WTC11 (cell line): ENCODE measurements around the gene ESYT3.

ENCODE experiments used
- CREB1 ChIP-seq: sonication (generic); formaldehyde crosslinking; IDR thresholded peaks from 2 replicates; pipeline ENCODE4 v1.8.0; 2023; ENCODE audit warnings: mild to moderate bottlenecking, missing genetic modification reagents
- ELF4 ChIP-seq: sonication (generic); formaldehyde crosslinking; IDR thresholded peaks from 2 replicates; pipeline ENCODE4 v1.8.1; 2022; ENCODE audit warnings: low read depth, mild to moderate bottlenecking, moderate library complexity, missing genetic modification reagents
- JUN ChIP-seq: sonication (generic); formaldehyde crosslinking; IDR thresholded peaks from 2 replicates; pipeline ENCODE4 v1.8.0; 2023; ENCODE audit warnings: mild to moderate bottlenecking, missing genetic modification reagents
- NR3C1 ChIP-seq: sonication (generic); formaldehyde crosslinking; conservative IDR thresholded peaks from 2 replicates; pipeline ENCODE4 v1.8.1; 2023; ENCODE audit warnings: low read depth, mild to moderate bottlenecking, missing genetic modification reagents
- RELA ChIP-seq: sonication (generic); formaldehyde crosslinking; IDR thresholded peaks from 2 replicates; pipeline ENCODE4 v1.8.1; 2022; ENCODE audit warnings: missing genetic modification reagents, mild to moderate bottlenecking, borderline replicate concordance
- SMAD3 ChIP-seq: sonication (generic); formaldehyde crosslinking; IDR thresholded peaks from 2 replicates; pipeline ENCODE4 v1.8.0; 2022; ENCODE audit warnings: missing genetic modification reagents, mild to moderate bottlenecking, borderline replicate concordance
- TEAD1 ChIP-seq: sonication (generic); formaldehyde crosslinking; IDR thresholded peaks from 2 replicates; pipeline ENCODE4 v1.8.0; 2022; ENCODE audit warnings: mild to moderate bottlenecking, missing genetic modification reagents
- TEAD4 ChIP-seq: sonication (generic); formaldehyde crosslinking; IDR thresholded peaks from 2 replicates; pipeline ENCODE4 v1.8.0; 2022; ENCODE audit warnings: mild to moderate bottlenecking, missing genetic modification reagents
- ZNF121 ChIP-seq: sonication (generic); formaldehyde crosslinking; IDR thresholded peaks from 2 replicates; pipeline ENCODE4 v1.8.0; 2023; ENCODE audit warnings: missing genetic modification reagents
- TF ChIP-seq, protein P1 (sequence below): fragments of 200-600 bp; IDR thresholded peaks from 2 replicates; pipeline ENCODE4 v1.8.0; 2022; ENCODE audit warnings: antibody characterized with exemption
- TF ChIP-seq, protein P2 (sequence below): sonication (generic); formaldehyde crosslinking; conservative IDR thresholded peaks from 2 replicates; pipeline ENCODE4 v1.8.1; 2022; ENCODE audit warnings: mild to moderate bottlenecking, missing genetic modification reagents

DNA sequence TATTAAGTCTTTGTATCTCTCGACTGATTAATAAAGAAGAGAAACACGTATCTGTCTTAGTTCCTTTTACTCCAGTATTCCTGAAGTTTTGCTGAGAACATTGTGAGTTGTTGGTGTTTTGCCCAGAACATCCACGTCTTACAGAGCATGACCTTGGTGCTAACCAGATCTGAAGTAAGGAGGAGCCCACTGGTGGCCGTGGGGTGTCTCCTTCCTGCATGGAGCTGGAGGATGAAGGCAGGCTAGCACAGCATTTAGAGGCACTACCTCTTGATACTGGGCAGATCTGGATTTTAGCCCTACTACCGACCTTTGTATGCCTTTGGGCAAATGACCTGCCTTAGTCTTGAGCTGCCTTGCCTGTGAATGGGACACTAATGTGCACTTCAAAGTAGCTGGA lies 28.9 kb upstream of the ESYT3 start:
- TF ChIP-seq, protein P1, sequence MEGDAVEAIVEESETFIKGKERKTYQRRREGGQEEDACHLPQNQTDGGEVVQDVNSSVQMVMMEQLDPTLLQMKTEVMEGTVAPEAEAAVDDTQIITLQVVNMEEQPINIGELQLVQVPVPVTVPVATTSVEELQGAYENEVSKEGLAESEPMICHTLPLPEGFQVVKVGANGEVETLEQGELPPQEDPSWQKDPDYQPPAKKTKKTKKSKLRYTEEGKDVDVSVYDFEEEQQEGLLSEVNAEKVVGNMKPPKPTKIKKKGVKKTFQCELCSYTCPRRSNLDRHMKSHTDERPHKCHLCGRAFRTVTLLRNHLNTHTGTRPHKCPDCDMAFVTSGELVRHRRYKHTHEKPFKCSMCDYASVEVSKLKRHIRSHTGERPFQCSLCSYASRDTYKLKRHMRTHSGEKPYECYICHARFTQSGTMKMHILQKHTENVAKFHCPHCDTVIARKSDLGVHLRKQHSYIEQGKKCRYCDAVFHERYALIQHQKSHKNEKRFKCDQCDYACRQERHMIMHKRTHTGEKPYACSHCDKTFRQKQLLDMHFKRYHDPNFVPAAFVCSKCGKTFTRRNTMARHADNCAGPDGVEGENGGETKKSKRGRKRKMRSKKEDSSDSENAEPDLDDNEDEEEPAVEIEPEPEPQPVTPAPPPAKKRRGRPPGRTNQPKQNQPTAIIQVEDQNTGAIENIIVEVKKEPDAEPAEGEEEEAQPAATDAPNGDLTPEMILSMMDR = no peak
- no peak for TF ChIP-seq SMAD3 (CRISPR knock-in tag)
- TF ChIP-seq, protein P2, sequence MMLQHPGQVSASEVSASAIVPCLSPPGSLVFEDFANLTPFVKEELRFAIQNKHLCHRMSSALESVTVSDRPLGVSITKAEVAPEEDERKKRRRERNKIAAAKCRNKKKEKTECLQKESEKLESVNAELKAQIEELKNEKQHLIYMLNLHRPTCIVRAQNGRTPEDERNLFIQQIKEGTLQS (CRISPR knock-in tag) = no peak
- no peak for TF ChIP-seq CREB1 (CRISPR knock-in tag)
- no peak for TF ChIP-seq RELA (CRISPR knock-in tag)
- TF ChIP-seq TEAD1 (CRISPR knock-in tag) = no peak
- no peak for TF ChIP-seq NR3C1 (CRISPR knock-in tag)
- no peak for TF ChIP-seq ELF4 (CRISPR knock-in tag)
- TF ChIP-seq JUN = no peak
- no peak for TF ChIP-seq ZNF121 (CRISPR knock-in tag)
- TF ChIP-seq TEAD4 (CRISPR knock-in tag) = no peak
